Lung (tissue), 12 donors: ENCODE data around the gene ANKAR. TPM values are rescaled to one million over a fixed set of nuclear protein-coding genes. Genes with fewer than 3 reads are reported as not detected.
"Not testable (repeated sequence)": the region's sequence is repeated elsewhere in the genome, so short reads cannot be mapped to it uniquely, and the experiment has no call there.

ENCODE experiments used
- ATAC-seq: fragments of 200-7000 bp; cut with Tn5 transposase; one replicate; pipeline ENCODE4 v1.9.1; 2020; ENCODE audit warnings: moderate number of reproducible peaks; ENCODE audit not compliant: insufficient read depth, low FRiP score
- DNase-seq, 3 donors: peaks; one replicate each; pipeline ENCODE4 v3.0.0-alpha.2; 2013 to 2017
- H3K27ac ChIP-seq, 2 donors: one replicate each; pipeline ENCODE4 v1.5.1; 2013; ENCODE audit warnings: mild to moderate bottlenecking in 2 of 2, moderate library complexity in 2 of 2, control low read depth in 1 of 2, inconsistent platforms in 1 of 2, low read depth in 1 of 2, low read length in 1 of 2
- H3K27me3 ChIP-seq, 3 donors: one replicate each; pipeline ENCODE4 v1.5.1; 2013; ENCODE audit warnings: low read length in 2 of 3; ENCODE audit not compliant: control insufficient read depth in 3 of 3, insufficient read depth in 3 of 3
- H3K36me3 ChIP-seq, 4 donors: one replicate each; pipeline ENCODE4 v1.5.1; 2013; ENCODE audit warnings: low read length in 4 of 4, mild to moderate bottlenecking in 1 of 4, moderate library complexity in 1 of 4; ENCODE audit not compliant: control insufficient read depth in 4 of 4, insufficient read depth in 4 of 4
- H3K4me1 ChIP-seq, 5 donors: one replicate each; pipeline ENCODE4 v1.5.1; 2013; ENCODE audit warnings: low read length in 5 of 5, mild to moderate bottlenecking in 2 of 5, moderate library complexity in 1 of 5; ENCODE audit not compliant: control insufficient read depth in 5 of 5, insufficient read depth in 5 of 5
- H3K4me3 ChIP-seq: one replicate; pipeline ENCODE4 v1.5.1; 2013; ENCODE audit warnings: mild to moderate bottlenecking, control low read depth, moderate library complexity
- H3K9ac ChIP-seq, 2 donors: one replicate each; pipeline ENCODE4 v1.5.1; 2013; ENCODE audit warnings: low read length in 2 of 2, control low read depth in 1 of 2; ENCODE audit not compliant: insufficient read depth in 1 of 2
- H3K9me3 ChIP-seq, 4 donors: one replicate each; pipeline ENCODE4 v1.5.1; 2013; ENCODE audit warnings: low read length in 3 of 4, mild to moderate bottlenecking in 1 of 4, moderate library complexity in 1 of 4; ENCODE audit not compliant: control insufficient read depth in 4 of 4, insufficient read depth in 3 of 4
- CTCF ChIP-seq: IDR thresholded peaks from 2 replicates; pipeline ENCODE4 v1.5.1; 2012; ENCODE audit warnings: mild to moderate bottlenecking; ENCODE audit errors: control extremely low read depth, extremely low read depth
- WGBS, 2 donors: extraction: QIAGEN DNeasy Blood & Tissue Kit; methylation state at CpG; one replicate each; pipeline ENCODE4 v1.1.7; 2013; 5-methylcytosine and 5-hydroxymethylcytosine counted together
- polyA plus RNA-seq, 2 donors: library from polyadenylated mRNA; stranded (reverse); fragments of 200-250 nt; gene quantifications; one replicate each; pipeline ENCODE4 v1.2.1, GENCODE V29; 2013
- total RNA-seq, 2 donors: library from RNA; depleted of rRNA in 1 of 2; stranded (reverse); fragments of >200 nt in 1 of 2; gene quantifications; one replicate each; pipeline ENCODE4 v1.2.1, GENCODE V29; 2014 to 2021
- donor health status: control.
- donor health status: control.
- donor health status: Bipolar disorder and iron deficiency.
- donor health status: healthy.
- donor health status: DM: yes; HTN: yes; CAD: no.

Gene ANKAR
- total and polyA plus RNA-seq, 4 donors, result 0.95 to 39.2 (median 6.0) TPM

- TF ChIP-seq CTCF, result no peak
- ATAC-seq (no peak), DNase-seq (no peak)
- no peaks in the 10 kb centered on the region for H3K36me3 ChIP-seq
- H3K4me3 ChIP-seq, result no peak overlapping the region
- WGBS, 2 donors, result 87 to 91% methylated on average over 1 of the region's 1 CpG
- peaks cover 0 to 1% (median 0%) of the 10 kb centered on the region in 4 donors for H3K9me3 ChIP-seq
- no peak overlapping the region for H3K9ac ChIP-seq
- H3K27ac ChIP-seq, result no peak overlapping the region
- no peaks in the 10 kb centered on the region for H3K4me1 ChIP-seq
- no peaks in the 10 kb centered on the region for H3K27me3 ChIP-seq
Observed at GRCh38 chr2:189648846-189649509, 25.5 kb upstream of the ANKAR start.

DNA sequence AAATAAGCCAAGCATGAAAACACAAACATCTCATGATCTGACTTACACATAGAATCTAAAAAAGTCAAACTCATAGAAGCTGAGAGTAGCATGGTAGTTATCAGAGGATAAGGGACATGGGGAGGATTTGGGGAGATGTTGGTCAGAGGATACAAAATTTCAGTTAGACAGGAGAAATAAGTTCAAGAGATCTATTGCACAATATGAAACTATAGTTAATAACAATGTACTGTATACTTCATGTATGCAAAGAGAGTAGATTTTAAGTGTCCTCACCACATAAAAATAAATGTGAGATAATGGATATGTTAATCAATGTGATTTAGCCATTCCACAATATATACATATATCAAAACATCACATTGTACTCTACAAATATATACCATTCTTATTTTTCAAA lies 23.2 kb upstream of the ANKAR start:
- Histone ChIP-seq H3K9me3 (peaks cover 0 to 1% (median 0%) of the 10 kb centered on the region in 4 donors), H3K4me3 (no peak overlapping the region), H3K36me3 (no peaks in the 10 kb centered on the region), H3K27ac (no peak overlapping the region), H3K9ac (no peak overlapping the region), H3K27me3 (no peaks in the 10 kb centered on the region), H3K4me1 (no peaks in the 10 kb centered on the region)
- DNase-seq (no peak), ATAC-seq (no peak)
- no peak for TF ChIP-seq CTCF

DNA sequence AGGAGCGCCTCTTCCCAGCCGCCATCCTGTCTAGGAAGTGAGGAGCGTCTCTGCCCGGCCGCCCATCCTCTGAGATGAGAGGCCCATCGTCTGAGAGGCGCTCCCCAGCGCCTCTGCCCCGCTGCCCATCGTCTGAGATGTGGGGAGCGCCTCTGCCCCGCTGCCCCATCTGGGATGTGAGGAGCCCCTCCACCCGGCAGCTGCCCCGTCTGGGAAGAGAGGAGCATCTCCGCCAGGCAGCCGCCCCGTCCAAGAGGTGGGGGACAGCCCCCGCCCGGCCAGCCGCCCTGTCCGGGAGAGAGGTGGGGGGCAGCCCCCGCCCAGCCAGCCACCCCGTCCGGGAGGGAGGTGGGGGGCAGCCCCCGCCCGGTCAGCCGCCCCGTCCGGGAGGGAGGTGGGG lies 21.0 kb upstream of the ANKAR start:
- not testable (repeated sequence) for H3K27me3 ChIP-seq, H3K36me3 ChIP-seq, DNase-seq, H3K4me3 ChIP-seq, H3K9ac ChIP-seq, H3K27ac ChIP-seq, ATAC-seq, H3K9me3 ChIP-seq, H3K4me1 ChIP-seq
- 96% methylated on average over 28 to 29 of the region's 29 CpGs for WGBS, 2 donors

DNA sequence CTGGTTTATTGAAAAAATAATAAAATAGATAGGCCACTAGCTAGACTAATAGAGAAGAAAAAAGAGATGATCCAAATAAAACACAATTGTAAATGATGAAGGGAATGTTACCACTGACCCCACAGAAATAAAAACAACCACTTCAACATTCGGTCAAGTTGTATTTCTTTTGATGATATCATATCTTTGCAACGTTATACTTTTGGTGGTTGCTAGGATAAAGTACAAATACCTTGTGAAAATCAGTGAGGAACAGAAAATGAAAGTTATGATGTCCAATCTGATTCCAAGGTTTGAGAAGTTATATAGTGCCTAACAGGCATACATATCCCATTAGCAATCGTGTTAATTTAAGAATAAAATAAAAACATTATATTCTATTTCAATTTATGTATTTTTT lies 19.8 kb upstream of the ANKAR start:
- Histone ChIP-seq H3K27me3 (no peaks in the 10 kb centered on the region), H3K9ac (no peak overlapping the region), H3K4me1 (no peaks in the 10 kb centered on the region), H3K4me3 (no peak overlapping the region), H3K27ac (no peak overlapping the region), H3K36me3 (no peaks in the 10 kb centered on the region), H3K9me3 (peaks cover 0 to 1% (median 0%) of the 10 kb centered on the region in 4 donors)
- no peak for TF ChIP-seq CTCF
- ATAC-seq (no peak), DNase-seq (no peak)
- 55 to 76% methylated on average over 3 of the region's 3 CpGs for WGBS, 2 donors
